ENCODE results near the gene NACAD.

DNA sequence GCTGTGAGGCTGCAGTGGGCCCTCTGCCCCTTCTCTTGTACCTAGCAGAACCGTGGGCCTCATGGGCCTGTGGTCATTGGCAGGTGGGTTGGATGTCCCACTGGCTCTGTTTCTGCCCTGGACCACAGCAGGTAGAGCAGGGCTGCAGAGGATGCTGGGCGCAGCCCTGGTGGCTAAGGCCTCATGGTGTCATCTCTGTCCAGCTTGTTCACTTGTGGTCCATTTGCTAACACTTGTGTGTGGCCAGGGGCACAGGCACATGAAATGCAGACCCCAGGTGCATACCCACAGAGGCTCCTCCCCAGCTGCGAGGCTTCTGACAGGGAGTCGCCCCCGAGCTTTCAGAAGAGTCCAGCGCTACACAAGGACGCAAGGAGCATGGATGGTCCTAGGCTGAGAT, 45.1 kb upstream of the NACAD start:
- TF ChIP-seq, protein P1, sequence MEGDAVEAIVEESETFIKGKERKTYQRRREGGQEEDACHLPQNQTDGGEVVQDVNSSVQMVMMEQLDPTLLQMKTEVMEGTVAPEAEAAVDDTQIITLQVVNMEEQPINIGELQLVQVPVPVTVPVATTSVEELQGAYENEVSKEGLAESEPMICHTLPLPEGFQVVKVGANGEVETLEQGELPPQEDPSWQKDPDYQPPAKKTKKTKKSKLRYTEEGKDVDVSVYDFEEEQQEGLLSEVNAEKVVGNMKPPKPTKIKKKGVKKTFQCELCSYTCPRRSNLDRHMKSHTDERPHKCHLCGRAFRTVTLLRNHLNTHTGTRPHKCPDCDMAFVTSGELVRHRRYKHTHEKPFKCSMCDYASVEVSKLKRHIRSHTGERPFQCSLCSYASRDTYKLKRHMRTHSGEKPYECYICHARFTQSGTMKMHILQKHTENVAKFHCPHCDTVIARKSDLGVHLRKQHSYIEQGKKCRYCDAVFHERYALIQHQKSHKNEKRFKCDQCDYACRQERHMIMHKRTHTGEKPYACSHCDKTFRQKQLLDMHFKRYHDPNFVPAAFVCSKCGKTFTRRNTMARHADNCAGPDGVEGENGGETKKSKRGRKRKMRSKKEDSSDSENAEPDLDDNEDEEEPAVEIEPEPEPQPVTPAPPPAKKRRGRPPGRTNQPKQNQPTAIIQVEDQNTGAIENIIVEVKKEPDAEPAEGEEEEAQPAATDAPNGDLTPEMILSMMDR (conservative IDR thresholded peaks at IDR 0.05; ENCODE audit: low read depth, low read length) = no peak
- TF ChIP-seq MAZ (IDR thresholded peaks at IDR 0.05; ENCODE audit: borderline replicate concordance, low read depth, low read length) (no peak), POLR2A (IDR thresholded peaks at IDR 0.05; ENCODE audit: low read depth, low read length) (no peak), RCOR1 (IDR thresholded peaks at IDR 0.05; ENCODE audit: insufficient replicate concordance, low read length) (no peak), RAD21 (IDR thresholded peaks at IDR 0.05; ENCODE audit: low read length) (no peak), CHD1 (IDR thresholded peaks at IDR 0.05; ENCODE audit: low read depth, low read length) (no peak), CEBPB (IDR thresholded peaks at IDR 0.05; ENCODE audit: low read depth, low read length) (no peak), MAFK (IDR thresholded peaks at IDR 0.05; ENCODE audit: low read depth, low read length) (no peak), RFX5 (IDR thresholded peaks at IDR 0.05; ENCODE audit: low read depth, low read length) (no peak), SMC3 (IDR thresholded peaks at IDR 0.05; ENCODE audit: low read depth, low read length) (no peak), NFE2L2 (IDR thresholded peaks at IDR 0.05; ENCODE audit: low read depth, low read length) (no peak)
- TF ChIP-seq, protein P2, sequence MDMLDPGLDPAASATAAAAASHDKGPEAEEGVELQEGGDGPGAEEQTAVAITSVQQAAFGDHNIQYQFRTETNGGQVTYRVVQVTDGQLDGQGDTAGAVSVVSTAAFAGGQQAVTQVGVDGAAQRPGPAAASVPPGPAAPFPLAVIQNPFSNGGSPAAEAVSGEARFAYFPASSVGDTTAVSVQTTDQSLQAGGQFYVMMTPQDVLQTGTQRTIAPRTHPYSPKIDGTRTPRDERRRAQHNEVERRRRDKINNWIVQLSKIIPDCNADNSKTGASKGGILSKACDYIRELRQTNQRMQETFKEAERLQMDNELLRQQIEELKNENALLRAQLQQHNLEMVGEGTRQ (IDR thresholded peaks at IDR 0.05; ENCODE audit: low read depth, low read length) = no peak
